COLO668 (cell line): Measurements from ENCODE around the gene CABP4.
"Not testable (repeated sequence)": the region's sequence is repeated elsewhere in the genome, so short reads cannot be mapped to it uniquely, and the experiment has no call there.

Experiments used
- DNase-seq: peaks from one replicate; lab custom pipeline; 2025; ENCODE audit not compliant: unreplicated experiment; lab: John Stamatoyannopoulos, UW

The CABP4 gene

GRCh38 chr11:67453816-67454732, 1.1 kb upstream of the CABP4 start:
- no peak for DNase-seq

GRCh38 chr11:67456068-67456705, 1.0 kb downstream of the CABP4 start:
- no peak for DNase-seq

- no peak for DNase-seq
These were observed 2.3 kb downstream of the CABP4 start for GRCh38 chr11:67457453-67457852.

GRCh38 chr11:67458266-67458665, 3.1 kb downstream of the CABP4 start:
- DNase-seq = no peak

GRCh38 chr11:67463186-67463585, 8.0 kb downstream of the CABP4 start:
- DNase-seq = no peak

- peak; percentile 81 for DNase-seq
These were observed 8.7 kb downstream of the CABP4 start for GRCh38 chr11:67463680-67464410.

- DNase-seq = peak; percentile 93
These were observed 9.4 kb downstream of the CABP4 start for GRCh38 chr11:67464411-67465188.

- DNase-seq = no peak
These were observed 10.0 kb downstream of the CABP4 start for GRCh38 chr11:67465189-67465510.

- not testable (repeated sequence) for DNase-seq
These were observed 10.4 kb downstream of the CABP4 start for GRCh38 chr11:67465530-67465929.

GRCh38 chr11:67466367-67466766, 11.2 kb downstream of the CABP4 start:
- no peak for DNase-seq

- DNase-seq = peak; percentile 9
These were observed 12.0 kb downstream of the CABP4 start for GRCh38 chr11:67466962-67467771.

GRCh38 chr11:67468056-67468455, 12.9 kb downstream of the CABP4 start:
- peak; percentile 62 for DNase-seq

- DNase-seq = no peak
These were observed 13.3 kb downstream of the CABP4 start for GRCh38 chr11:67468456-67468758.

- peak; percentile 94 for DNase-seq
These were observed 13.8 kb downstream of the CABP4 start, which contains the start of gene TMEM134 for GRCh38 chr11:67468759-67469507. Gene TMEM134 (minus strand): TSS chr11:67469251. CDS start chr11:67469192, 59 bp downstream.

- no peak for DNase-seq
These were observed 14.3 kb downstream of the CABP4 start for GRCh38 chr11:67469508-67469811.

GRCh38 chr11:67470337-67471002, 15.3 kb downstream of the CABP4 start:
- DNase-seq = no peak

- no peak for DNase-seq
These were observed 17.7 kb downstream of the CABP4 start for GRCh38 chr11:67472882-67473281.

- not testable (repeated sequence) for DNase-seq
These were observed 21.5 kb downstream of the CABP4 start for GRCh38 chr11:67476692-67477091.
